Astrocyte of the cerebellum (primary cell): ENCODE measurements around the gene POLN.
A peak's percentile ranks its signal among the peaks of the same experiment; 100 is the strongest.

Experiments
- DNase-seq: peaks from one replicate; pipeline ENCODE4 v3.0.0-alpha.2; 2011; ENCODE audit warnings: low read depth
- H3K4me3 ChIP-seq: 2 replicates; pipeline ENCODE4 v1.5.1; 2011; ENCODE audit warnings: mild to moderate bottlenecking, low read depth, low read length, moderate library complexity
- CTCF ChIP-seq: IDR thresholded peaks from 2 replicates; pipeline ENCODE4 v1.5.1; 2012; ENCODE audit warnings: low read length, low read depth, moderate library complexity, mild to moderate bottlenecking; ENCODE audit errors: missing control alignments
- in situ Hi-C: cut with HindIII; loops from 2 replicates; pipeline ENCODE4 v1.10.0; 2017; ENCODE audit warnings: low sequenced_read_pairs

The POLN gene

GRCh38 chr4:2247128-2248043 is 5.5 kb upstream of the POLN start:
- DNase-seq = no peak
- TF ChIP-seq CTCF = no peak
- in situ Hi-C loops = loop anchor here (10.0 kb wide), 2 partner anchors 77 to 387 kb away; no protein-coding TSS in a partner anchor
- H3K4me3 ChIP-seq = no peak overlapping the region

DNA sequence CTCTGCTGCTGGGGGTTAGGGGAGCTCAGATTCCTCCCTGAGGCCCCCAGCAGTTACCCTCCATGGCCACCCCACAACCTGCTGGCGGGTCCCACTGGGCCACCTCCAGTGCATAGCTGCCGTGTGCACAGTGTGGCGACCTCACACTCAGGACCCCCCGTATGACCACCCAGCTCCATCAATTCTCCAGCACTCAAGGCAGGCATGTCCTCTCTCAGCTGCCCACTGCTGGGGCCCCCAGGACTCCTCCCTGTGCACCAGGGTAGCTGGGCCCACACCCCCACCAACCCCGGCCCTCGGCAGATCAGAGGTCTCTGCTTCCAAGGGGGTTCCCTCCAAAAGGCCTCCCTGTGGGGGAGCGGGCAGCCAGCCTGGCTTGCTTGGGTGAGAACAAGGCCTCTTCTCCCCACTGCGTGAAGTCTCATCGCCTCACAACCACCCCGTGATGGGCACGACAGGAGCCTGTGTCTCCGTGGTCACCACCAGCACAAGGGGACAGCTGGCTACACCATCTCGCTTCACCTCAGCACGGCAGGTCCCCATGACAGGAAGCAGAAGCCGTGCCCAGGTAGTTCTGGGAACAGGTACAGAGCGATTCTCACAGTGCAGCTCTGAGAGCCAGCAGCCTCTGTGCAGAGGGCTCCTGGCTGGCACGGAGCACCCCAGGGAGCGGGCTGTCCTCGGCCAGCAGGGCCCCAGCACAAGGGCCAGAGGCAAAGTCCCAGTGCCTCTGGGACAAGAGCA is 4.6 kb upstream of the POLN start:
- no peak overlapping the region for H3K4me3 ChIP-seq
- DNase-seq = no peak
- TF ChIP-seq CTCF = no peak
- in situ Hi-C loops = loop anchor here (10.0 kb wide), 2 partner anchors 78 to 388 kb away; no protein-coding TSS in a partner anchor

DNA sequence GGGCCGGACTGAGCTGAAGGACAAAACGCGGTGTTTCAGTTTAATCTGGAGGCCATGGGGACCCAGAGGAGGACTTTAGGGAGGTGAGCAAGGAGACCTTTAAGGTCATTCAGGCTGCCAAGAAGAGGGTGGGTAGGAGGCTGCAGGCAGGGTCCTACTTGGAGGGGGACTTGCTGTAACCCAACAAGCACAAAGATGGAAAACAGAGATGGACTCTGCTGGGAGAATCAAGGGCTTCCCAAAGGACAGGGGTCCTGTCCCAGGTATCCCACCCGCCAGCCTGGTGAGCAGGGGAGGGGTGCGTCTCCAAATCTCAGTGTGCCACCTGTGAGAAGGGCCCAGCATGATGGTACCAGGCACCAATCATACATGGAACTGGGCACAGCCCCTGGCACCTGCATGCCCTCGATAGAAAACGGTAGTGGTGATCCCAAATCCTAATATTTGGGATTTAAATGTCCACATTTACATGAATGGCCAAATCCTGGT is 3.9 kb upstream of the POLN start:
- no peak overlapping the region for H3K4me3 ChIP-seq
- in situ Hi-C loops = loop anchor here (10.0 kb wide), 2 partner anchors 79 to 389 kb away; no protein-coding TSS in a partner anchor
- no peak for DNase-seq
- no peak for TF ChIP-seq CTCF

- DNase-seq = no peak
- in situ Hi-C loops = loop anchor here (10.0 kb wide), 2 partner anchors 80 to 390 kb away; no protein-coding TSS in a partner anchor
- TF ChIP-seq CTCF = no peak
- H3K4me3 ChIP-seq = no peak overlapping the region
These were observed 3.3 kb upstream of the POLN start for GRCh38 chr4:2245057-2245786.

GRCh38 chr4:2243681-2244380 is 1.9 kb upstream of the POLN start:
- in situ Hi-C loops = loop anchor here (10.0 kb wide), 2 partner anchors 81 to 391 kb away; no protein-coding TSS in a partner anchor
- H3K4me3 ChIP-seq = no peak overlapping the region
- no peak for DNase-seq
- peak; percentile 31 for TF ChIP-seq CTCF
